ENCODE results near the gene ARRDC3.

Gene ARRDC3

DNA sequence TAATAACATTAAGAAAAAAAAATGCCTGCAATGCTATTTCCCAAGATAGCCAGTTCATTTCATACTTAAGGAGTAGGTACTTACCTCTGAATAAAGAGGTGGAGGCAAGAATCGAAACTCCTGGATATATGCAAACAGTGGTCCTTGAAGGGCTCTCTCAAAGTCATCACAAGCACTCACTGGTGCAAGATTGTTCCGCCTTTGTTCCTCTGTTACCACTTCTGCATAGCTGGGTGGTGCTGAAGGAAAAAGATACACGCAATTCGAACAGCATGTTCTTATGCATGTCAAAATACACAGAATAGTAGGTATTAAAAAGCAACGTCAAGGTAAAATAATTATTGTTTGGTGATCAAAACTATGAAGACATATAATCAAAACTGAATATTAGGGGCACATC lies 9.5 kb downstream of the ARRDC3 start:
- no peak overlapping the region for H3K4me3 ChIP-seq (replicated peaks; ENCODE audit: low read depth, low read length)
- DNase-seq (ENCODE audit: extremely low read depth, low read depth), result no peak
- TF ChIP-seq, protein P1, sequence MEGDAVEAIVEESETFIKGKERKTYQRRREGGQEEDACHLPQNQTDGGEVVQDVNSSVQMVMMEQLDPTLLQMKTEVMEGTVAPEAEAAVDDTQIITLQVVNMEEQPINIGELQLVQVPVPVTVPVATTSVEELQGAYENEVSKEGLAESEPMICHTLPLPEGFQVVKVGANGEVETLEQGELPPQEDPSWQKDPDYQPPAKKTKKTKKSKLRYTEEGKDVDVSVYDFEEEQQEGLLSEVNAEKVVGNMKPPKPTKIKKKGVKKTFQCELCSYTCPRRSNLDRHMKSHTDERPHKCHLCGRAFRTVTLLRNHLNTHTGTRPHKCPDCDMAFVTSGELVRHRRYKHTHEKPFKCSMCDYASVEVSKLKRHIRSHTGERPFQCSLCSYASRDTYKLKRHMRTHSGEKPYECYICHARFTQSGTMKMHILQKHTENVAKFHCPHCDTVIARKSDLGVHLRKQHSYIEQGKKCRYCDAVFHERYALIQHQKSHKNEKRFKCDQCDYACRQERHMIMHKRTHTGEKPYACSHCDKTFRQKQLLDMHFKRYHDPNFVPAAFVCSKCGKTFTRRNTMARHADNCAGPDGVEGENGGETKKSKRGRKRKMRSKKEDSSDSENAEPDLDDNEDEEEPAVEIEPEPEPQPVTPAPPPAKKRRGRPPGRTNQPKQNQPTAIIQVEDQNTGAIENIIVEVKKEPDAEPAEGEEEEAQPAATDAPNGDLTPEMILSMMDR (IDR thresholded peaks at IDR 0.05; ENCODE audit: low read depth, low read length, missing control alignments), result no peak

DNA sequence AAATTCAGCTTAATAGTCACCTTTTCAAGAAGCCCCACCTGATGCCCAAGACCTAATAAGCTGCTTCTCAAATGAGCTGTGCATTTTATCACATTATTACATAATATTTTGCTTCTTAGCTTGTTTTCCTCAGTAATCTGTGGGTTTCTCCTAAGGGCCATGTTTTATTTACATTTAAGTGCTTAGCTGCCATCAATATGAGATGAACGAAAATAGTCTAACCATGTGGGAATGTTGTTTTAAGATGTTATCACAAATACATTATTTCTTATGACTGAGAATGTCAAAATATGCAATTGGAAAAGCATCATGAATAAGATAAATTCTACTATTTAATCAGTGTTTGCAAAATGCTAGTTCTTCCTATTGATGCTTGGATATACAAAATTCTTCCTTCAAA lies 10.1 kb downstream of the ARRDC3 start:
- no peak overlapping the region for H3K4me3 ChIP-seq (replicated peaks; ENCODE audit: low read depth, low read length)
- DNase-seq (ENCODE audit: extremely low read depth, low read depth), result no peak
- TF ChIP-seq, protein P1 (IDR thresholded peaks at IDR 0.05; ENCODE audit: low read depth, low read length, missing control alignments), result no peak

DNA sequence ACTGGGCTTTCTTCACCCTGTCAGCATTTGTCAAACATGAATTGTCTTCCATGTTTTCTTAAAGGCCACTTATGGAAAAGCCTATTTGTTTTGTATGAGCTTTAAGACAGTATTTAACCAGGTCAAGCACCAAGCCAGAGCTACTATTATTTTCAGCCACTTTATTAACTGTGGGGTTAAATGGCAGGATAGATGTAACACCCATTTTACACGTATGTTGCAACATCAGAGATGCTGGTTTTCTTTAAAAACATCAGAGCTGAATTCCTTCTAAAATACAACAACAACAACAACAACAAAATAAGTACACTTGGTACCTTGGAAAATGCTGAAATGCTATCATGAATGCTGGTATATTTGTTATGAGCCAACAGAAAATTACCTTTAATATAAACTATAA lies 13.6 kb downstream of the ARRDC3 start:
- TF ChIP-seq, protein P1 (IDR thresholded peaks at IDR 0.05; ENCODE audit: low read depth, low read length, missing control alignments), result no peak
- no peak overlapping the region for H3K4me3 ChIP-seq (replicated peaks; ENCODE audit: low read depth, low read length)
- DNase-seq (ENCODE audit: extremely low read depth, low read depth), result no peak

DNA sequence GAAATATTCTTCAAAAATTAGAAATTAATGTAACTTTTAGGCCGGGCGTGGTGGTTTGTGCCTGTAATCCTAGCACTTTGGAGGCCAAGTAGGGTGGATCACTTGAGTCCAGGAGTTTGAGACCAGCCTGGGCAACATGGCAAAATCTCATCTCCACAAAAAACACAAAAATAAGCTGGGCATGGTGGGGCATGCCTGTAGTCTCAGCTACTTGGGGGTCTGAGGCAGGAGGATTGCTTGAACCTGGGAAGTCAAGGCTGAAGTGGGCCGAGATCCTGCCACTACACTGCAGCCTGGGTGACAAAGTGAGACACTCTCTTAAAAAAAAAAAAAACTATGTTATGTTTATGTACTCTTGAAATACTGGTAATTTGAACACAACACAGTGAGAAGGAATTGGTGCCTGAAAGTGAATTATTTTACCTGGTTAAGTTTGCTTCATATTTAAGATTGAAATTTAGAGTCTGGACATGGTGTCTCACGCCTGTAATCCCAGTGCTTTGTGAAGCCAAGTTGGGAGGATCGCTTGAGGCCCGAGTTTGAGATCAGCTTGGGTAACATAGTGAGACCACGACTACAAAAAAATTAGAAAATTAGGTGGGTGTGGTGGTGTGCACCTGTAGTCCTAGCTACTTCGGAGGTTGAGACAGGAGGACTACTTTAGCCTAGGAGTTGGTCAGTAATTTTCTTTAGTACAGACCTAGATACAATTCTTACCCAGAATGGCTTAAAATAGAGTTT lies 15.0 kb downstream of the ARRDC3 start:
- TF ChIP-seq, protein P1 (IDR thresholded peaks at IDR 0.05; ENCODE audit: low read depth, low read length, missing control alignments), result no peak
- no peak overlapping the region for H3K4me3 ChIP-seq (replicated peaks; ENCODE audit: low read depth, low read length)
- no peak for DNase-seq (ENCODE audit: extremely low read depth, low read depth)

DNA sequence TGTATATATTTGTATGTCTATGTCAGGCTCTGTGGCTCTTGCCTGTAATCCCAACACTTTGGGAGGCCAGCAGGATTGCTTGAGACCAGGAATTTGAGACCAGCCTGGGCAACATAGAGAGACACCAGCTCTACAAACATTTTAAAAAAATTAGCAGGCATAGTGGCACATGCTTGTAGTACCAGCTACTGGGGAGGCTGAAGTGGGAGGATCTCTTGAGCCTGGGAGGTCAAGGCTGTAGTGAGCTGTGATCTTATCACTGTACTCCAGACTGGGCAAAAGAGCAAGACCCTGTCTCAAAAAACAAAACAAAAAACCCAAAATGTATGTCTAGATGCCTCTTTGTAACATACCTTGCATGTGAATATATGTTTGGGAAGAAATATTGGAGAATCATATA lies 15.8 kb downstream of the ARRDC3 start:
- no peak overlapping the region for H3K4me3 ChIP-seq (replicated peaks; ENCODE audit: low read depth, low read length)
- TF ChIP-seq, protein P1 (IDR thresholded peaks at IDR 0.05; ENCODE audit: low read depth, low read length, missing control alignments), result no peak
- DNase-seq (ENCODE audit: extremely low read depth, low read depth), result no peak

DNA sequence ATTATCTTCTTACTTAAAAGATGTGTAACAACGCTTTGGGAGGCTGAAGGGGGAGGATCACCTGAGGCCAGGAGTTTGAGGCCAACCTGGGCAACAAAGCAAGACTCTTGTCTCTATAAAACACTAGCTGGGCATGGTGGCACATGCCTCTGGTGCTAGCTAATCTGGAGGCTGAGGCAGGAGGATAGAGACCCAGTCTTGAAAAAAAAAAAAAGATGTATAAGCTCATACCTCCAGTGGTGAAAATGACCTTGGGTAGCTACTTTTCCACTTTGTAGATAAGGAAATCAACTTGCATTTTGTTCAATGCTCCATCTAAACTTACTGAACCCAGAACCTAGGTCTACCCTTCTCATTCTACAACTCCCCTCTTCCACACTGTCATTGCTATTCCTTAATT lies 16.6 kb downstream of the ARRDC3 start:
- no peak for DNase-seq (ENCODE audit: extremely low read depth, low read depth)
- TF ChIP-seq, protein P1 (IDR thresholded peaks at IDR 0.05; ENCODE audit: low read depth, low read length, missing control alignments), result no peak

DNA sequence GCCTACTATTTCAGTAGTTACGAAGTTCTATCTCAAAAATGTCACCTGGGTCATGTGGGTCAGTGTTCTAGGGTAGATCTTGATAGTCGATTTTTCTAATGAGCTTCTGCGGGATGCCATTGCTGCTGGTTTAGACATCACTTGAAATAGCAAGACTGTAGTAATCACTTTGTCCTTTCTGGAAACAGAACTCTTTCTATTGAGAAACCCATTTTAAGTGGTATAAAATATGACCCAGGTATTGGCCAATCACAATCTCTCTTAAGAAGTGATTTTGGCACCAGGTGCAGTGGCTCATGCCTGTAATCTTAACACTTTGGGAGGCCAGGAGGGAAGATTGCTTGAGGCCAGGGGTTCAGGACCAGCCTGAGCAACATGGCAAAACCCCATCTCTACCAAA lies 17.6 kb downstream of the ARRDC3 start:
- TF ChIP-seq, protein P1 (IDR thresholded peaks at IDR 0.05; ENCODE audit: low read depth, low read length, missing control alignments), result no peak
- no peak overlapping the region for H3K4me3 ChIP-seq (replicated peaks; ENCODE audit: low read depth, low read length)
- DNase-seq (ENCODE audit: extremely low read depth, low read depth), result no peak

More for the DNA sequence above, 16.6 kb downstream of the ARRDC3 start:
- no peak overlapping the region for H3K4me3 ChIP-seq (replicated peaks; ENCODE audit: low read depth, low read length)

All from HFF-Myc (cell line).